ENCODE data around the gene OR51E2.
"Not testable (repeated sequence)": the region's sequence is repeated elsewhere in the genome, so short reads cannot be mapped to it uniquely, and the experiment has no call there.

Gene OR51E2, protein sequence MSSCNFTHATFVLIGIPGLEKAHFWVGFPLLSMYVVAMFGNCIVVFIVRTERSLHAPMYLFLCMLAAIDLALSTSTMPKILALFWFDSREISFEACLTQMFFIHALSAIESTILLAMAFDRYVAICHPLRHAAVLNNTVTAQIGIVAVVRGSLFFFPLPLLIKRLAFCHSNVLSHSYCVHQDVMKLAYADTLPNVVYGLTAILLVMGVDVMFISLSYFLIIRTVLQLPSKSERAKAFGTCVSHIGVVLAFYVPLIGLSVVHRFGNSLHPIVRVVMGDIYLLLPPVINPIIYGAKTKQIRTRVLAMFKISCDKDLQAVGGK

DNA sequence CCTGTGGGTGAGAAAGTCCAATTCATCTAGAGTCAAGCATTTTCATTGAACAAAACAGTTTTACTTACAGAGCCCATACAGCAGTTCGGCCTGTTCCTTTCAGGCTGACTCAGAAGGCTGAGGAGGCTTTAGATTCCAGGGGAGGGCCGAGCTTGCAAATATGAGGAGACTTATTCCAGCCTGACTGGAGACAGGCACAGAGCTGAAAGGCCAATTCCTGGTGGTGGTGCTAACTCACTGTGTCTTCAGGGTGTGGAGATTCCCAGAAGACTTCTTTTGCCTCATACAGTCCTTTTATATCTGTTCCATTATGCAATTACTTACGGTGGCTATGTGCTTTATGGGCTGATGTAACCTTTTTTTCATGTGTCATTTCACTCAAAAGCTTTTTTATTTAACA, at the start of gene OR51E2:
OR51E2 (minus strand) TSS at position 269 of the 400 bp plus-strand sequence. CDS start 15,142 bp downstream, outside the sequence.
- Histone ChIP-seq H3K27ac (ENCODE audit: low read depth, low read length) (no peak within 1 kb of the TSS), H3K4me1 (ENCODE audit: control insufficient read depth in 1 of 2, insufficient read depth in 2 of 2, low read length in 2 of 2) (no peaks in the 10 kb centered on the region), H3K27me3 (ENCODE audit: control insufficient read depth in 1 of 2, insufficient read depth in 2 of 2, low read length in 2 of 2) (no peaks in the 10 kb centered on the region), H3K36me3 (ENCODE audit: control insufficient read depth in 1 of 2, insufficient read depth in 2 of 2, low read length in 2 of 2) (no peaks in the 10 kb centered on the region), H3K4me3 (ENCODE audit: low read depth in 1 of 2, low read length in 2 of 2) (no peak within 1 kb of the TSS), H3K9me3 (ENCODE audit: control insufficient read depth in 1 of 2, low read length in 2 of 2) (no peaks in the 10 kb centered on the region), H3K9ac (ENCODE audit: low read depth in 1 of 2, low read length in 2 of 2) (no peak within 1 kb of the TSS)

DNA sequence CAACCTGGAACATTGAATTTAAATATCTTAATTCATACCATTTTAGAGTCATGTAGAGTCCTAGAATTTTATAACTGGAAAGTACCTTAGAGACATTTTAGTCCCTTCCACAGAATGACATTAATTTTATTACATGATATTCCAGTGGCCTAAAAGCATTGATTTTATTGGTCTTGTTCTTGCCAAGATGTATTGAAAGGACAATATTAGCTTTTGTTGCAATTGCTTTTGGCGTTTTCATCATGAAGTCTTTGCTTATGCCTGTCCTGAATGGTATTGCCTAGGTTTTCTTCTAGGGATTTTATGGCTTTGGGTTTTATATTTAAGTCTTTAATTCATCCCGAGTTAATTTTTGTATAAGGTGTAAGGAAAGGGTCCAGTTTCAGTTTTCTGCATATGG, 43.1 kb upstream of the OR51E2 start:
- no peak overlapping the region for H3K9ac ChIP-seq (ENCODE audit: low read depth in 1 of 2, low read length in 2 of 2)
- no peak overlapping the region for H3K4me3 ChIP-seq (ENCODE audit: low read depth in 1 of 2, low read length in 2 of 2)
- no peaks in the 10 kb centered on the region for H3K27me3 ChIP-seq (ENCODE audit: control insufficient read depth in 1 of 2, insufficient read depth in 2 of 2, low read length in 2 of 2)
- no peaks in the 10 kb centered on the region for H3K4me1 ChIP-seq (ENCODE audit: control insufficient read depth in 1 of 2, insufficient read depth in 2 of 2, low read length in 2 of 2)
- H3K36me3 ChIP-seq (ENCODE audit: control insufficient read depth in 1 of 2, insufficient read depth in 2 of 2, low read length in 2 of 2): no peaks in the 10 kb centered on the region
- no peak overlapping the region for H3K27ac ChIP-seq (ENCODE audit: low read depth, low read length)
- no peaks in the 10 kb centered on the region for H3K9me3 ChIP-seq (ENCODE audit: control insufficient read depth in 1 of 2, low read length in 2 of 2)

DNA sequence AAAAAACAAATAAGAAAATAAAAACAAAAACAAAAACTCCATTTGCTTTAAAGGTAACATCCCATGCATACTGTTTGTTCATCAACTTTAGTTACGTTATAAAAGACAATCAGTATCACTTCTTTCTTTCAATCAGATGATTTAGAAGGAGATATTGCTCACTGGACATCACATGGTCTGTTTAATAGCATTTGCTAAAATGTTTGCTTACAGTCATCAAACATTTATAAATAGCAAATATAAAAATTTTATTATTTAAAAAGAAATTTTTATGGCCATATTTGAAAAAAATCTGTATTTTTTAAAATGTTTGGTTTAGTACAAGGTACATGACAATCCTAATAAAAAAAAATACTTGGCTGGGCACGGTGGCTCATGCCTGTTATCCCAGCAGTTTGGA, 29.5 kb upstream of the OR51E2 start:
- H3K4me3 ChIP-seq (ENCODE audit: low read depth in 1 of 2, low read length in 2 of 2): no peak overlapping the region
- H3K9me3 ChIP-seq (ENCODE audit: control insufficient read depth in 1 of 2, low read length in 2 of 2): no peaks in the 10 kb centered on the region
- no peaks in the 10 kb centered on the region for H3K27me3 ChIP-seq (ENCODE audit: control insufficient read depth in 1 of 2, insufficient read depth in 2 of 2, low read length in 2 of 2)
- H3K9ac ChIP-seq (ENCODE audit: low read depth in 1 of 2, low read length in 2 of 2): no peak overlapping the region
- H3K27ac ChIP-seq (ENCODE audit: low read depth, low read length): no peak overlapping the region
- H3K4me1 ChIP-seq (ENCODE audit: control insufficient read depth in 1 of 2, insufficient read depth in 2 of 2, low read length in 2 of 2): no peaks in the 10 kb centered on the region
- no peaks in the 10 kb centered on the region for H3K36me3 ChIP-seq (ENCODE audit: control insufficient read depth in 1 of 2, insufficient read depth in 2 of 2, low read length in 2 of 2)

DNA sequence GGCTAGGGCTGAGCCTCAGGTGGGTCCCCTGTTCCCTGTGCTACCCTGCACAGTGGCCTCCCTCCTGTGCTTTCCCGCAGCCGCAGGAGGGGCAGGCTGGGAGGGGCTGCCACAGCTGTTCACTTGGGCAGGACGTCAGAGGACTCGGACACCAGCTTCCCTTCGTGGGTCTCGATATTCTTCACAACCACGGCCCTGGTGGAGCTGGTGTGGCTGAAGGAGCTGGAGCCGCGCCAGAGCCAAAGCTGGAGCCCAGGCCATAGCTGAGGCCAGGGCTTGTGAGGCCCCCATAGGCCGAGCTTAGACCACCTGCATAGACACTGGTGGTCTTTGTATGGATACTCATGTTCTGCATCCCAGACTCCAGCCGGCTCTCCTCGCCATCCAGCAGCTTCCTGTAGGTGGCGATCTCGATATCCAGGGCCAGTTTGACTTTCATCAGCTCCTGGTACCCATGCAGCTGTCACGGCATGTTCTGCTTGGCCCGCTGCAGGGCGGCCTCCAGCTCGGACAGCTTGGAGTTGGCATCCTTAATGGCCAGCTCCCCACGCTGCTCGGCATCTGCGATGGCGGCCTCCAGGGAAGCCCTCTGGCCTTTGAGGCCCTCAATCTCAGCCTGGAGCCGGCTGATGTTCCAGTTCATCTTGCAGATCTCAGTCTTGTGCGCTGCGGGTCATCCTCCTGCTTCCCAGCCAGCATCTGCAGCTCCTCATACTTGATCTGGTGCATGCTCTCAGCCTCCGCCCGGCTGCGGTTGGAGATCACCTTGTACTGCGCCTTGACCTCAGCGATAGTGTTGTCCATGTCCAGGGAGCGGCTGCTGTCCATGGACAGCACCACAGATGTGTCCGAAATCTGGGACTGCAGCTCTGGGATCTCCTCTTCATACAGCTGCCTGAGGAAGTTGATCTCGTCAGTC, 25.2 kb upstream of the OR51E2 start:
- H3K9me3 ChIP-seq (ENCODE audit: control insufficient read depth in 1 of 2, low read length in 2 of 2); H3K9ac ChIP-seq (ENCODE audit: low read depth in 1 of 2, low read length in 2 of 2); H3K27me3 ChIP-seq (ENCODE audit: control insufficient read depth in 1 of 2, insufficient read depth in 2 of 2, low read length in 2 of 2); H3K4me3 ChIP-seq (ENCODE audit: low read depth in 1 of 2, low read length in 2 of 2); H3K27ac ChIP-seq (ENCODE audit: low read depth, low read length); H3K36me3 ChIP-seq (ENCODE audit: control insufficient read depth in 1 of 2, insufficient read depth in 2 of 2, low read length in 2 of 2); H3K4me1 ChIP-seq (ENCODE audit: control insufficient read depth in 1 of 2, insufficient read depth in 2 of 2, low read length in 2 of 2): not testable (repeated sequence)

DNA sequence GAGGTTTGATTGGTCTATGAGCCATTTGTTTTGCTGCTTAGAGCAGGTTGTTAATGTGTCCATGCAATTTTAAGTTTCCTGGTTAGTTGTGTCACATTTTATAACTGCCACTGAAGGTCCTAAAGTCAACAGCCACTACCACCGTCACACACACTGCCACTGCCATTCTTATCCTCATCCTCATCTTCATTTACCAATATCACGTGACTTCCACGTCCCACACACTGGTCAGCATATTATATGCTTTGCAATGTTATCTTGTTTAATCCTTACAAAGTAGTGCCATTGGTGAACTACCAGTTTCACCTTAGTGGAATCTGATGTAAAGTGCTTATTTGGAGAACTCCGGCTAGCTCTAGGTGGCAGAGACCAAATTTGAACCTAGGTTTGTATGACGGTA, 16.6 kb upstream of the OR51E2 start:
- H3K36me3 ChIP-seq (ENCODE audit: control insufficient read depth in 1 of 2, insufficient read depth in 2 of 2, low read length in 2 of 2): no peaks in the 10 kb centered on the region
- no peaks in the 10 kb centered on the region for H3K4me1 ChIP-seq (ENCODE audit: control insufficient read depth in 1 of 2, insufficient read depth in 2 of 2, low read length in 2 of 2)
- no peak overlapping the region for H3K4me3 ChIP-seq (ENCODE audit: low read depth in 1 of 2, low read length in 2 of 2)
- no peaks in the 10 kb centered on the region for H3K9me3 ChIP-seq (ENCODE audit: control insufficient read depth in 1 of 2, low read length in 2 of 2)
- H3K27me3 ChIP-seq (ENCODE audit: control insufficient read depth in 1 of 2, insufficient read depth in 2 of 2, low read length in 2 of 2): no peaks in the 10 kb centered on the region
- no peak overlapping the region for H3K9ac ChIP-seq (ENCODE audit: low read depth in 1 of 2, low read length in 2 of 2)
- H3K27ac ChIP-seq (ENCODE audit: low read depth, low read length): no peak overlapping the region

DNA sequence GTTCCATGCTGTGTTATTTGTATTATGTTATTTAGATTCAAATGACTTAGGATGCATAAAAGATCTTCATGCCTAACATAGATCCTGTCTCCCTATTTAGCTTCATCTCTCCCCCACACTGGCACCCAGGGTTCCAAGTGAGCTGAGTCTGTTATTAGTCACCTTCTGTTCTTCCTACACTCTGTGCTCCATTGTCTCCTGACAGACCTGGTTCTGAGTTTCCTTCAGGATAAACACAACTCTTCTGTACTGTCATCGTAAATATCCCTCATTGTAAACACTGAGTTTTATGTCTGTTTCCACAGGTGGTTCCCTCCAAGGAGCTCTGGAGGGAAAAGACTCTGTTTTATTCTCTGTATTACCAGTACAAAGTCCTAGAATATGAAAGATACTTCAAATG, 15.6 kb upstream of the OR51E2 start:
- no peaks in the 10 kb centered on the region for H3K9me3 ChIP-seq (ENCODE audit: control insufficient read depth in 1 of 2, low read length in 2 of 2)
- no peaks in the 10 kb centered on the region for H3K27me3 ChIP-seq (ENCODE audit: control insufficient read depth in 1 of 2, insufficient read depth in 2 of 2, low read length in 2 of 2)
- no peak overlapping the region for H3K27ac ChIP-seq (ENCODE audit: low read depth, low read length)
- H3K4me3 ChIP-seq (ENCODE audit: low read depth in 1 of 2, low read length in 2 of 2): no peak overlapping the region
- no peaks in the 10 kb centered on the region for H3K4me1 ChIP-seq (ENCODE audit: control insufficient read depth in 1 of 2, insufficient read depth in 2 of 2, low read length in 2 of 2)
- H3K36me3 ChIP-seq (ENCODE audit: control insufficient read depth in 1 of 2, insufficient read depth in 2 of 2, low read length in 2 of 2): no peaks in the 10 kb centered on the region
- H3K9ac ChIP-seq (ENCODE audit: low read depth in 1 of 2, low read length in 2 of 2): no peak overlapping the region

DNA sequence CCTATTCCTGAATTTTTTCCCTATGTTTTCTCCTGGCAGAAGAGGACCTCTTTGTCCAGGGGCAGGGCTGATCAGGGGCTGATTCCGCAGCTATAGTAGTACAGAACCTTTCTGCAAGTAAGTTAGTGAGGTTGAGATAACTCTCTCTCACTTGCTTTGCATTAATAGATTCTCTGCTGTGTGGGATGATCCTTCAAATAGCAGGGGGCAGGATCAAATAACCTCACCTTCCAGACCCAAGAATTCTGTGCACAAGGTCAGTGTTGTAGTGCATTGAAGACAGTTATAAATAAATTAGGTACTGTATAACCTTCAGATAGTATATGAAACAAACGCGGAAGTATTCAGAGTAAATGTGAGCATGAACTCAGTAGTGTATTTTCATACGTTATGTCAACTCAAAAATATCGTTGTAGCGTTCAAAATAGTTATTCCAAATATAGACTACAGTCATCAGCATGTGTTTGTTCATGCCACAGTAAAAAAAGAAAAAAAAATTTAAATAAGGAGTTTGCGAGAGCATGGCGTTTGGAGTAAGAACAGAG, 7.2 kb upstream of the OR51E2 start:
- no peak overlapping the region for H3K9ac ChIP-seq (ENCODE audit: low read depth in 1 of 2, low read length in 2 of 2)

DNA sequence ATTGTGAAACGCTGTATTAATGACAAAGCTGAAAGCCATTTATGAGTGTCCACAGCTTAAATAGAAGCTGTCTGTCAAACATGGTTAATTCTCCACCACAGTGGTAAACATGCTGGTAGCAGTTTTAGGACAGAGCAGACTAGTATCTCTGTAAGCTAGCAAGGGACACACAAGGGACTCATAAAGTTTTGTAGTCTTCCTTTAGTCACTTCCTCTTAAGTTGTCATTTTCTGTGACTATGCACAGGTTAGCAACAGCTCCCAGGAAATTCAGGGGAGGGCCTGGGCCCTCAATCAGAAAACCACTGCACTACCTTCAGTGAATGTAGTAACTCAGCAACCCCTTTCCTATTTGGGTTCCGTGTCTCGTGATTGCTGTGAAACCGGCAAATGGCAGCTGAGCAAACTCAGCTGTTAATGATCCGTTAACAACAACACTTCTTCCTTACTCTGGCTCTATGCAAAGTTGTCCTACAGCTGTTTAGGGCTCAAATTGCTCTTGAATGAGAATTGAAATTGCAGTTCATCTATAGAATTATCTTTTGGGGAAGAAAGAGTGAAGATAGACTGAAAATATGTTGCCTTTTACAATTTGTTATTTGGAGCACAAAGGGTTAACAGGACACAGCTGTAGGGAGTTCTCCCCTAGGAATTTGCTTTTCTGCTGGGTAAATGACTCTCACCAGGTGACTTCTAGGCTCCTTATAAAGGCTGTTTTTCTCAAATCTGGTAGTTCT, 6.6 kb upstream of the OR51E2 start, which contains the start of gene MMP26:
MMP26 (plus strand) TSS at position 731 of the 736 bp plus-strand sequence.
- Histone ChIP-seq H3K36me3 (ENCODE audit: control insufficient read depth in 1 of 2, insufficient read depth in 2 of 2, low read length in 2 of 2) (no peaks in the 10 kb centered on the region), H3K4me3 (ENCODE audit: low read depth in 1 of 2, low read length in 2 of 2) (no peak within 1 kb of the TSS), H3K4me1 (ENCODE audit: control insufficient read depth in 1 of 2, insufficient read depth in 2 of 2, low read length in 2 of 2) (no peaks in the 10 kb centered on the region), H3K27ac (ENCODE audit: low read depth, low read length) (no peak within 1 kb of the TSS), H3K9ac (ENCODE audit: low read depth in 1 of 2, low read length in 2 of 2) (no peak within 1 kb of the TSS), H3K27me3 (ENCODE audit: control insufficient read depth in 1 of 2, insufficient read depth in 2 of 2, low read length in 2 of 2) (no peaks in the 10 kb centered on the region), H3K9me3 (ENCODE audit: control insufficient read depth in 1 of 2, low read length in 2 of 2) (no peaks in the 10 kb centered on the region)

More for the DNA sequence above, 7.2 kb upstream of the OR51E2 start:
- Histone ChIP-seq H3K9me3 (ENCODE audit: control insufficient read depth in 1 of 2, low read length in 2 of 2) (no peaks in the 10 kb centered on the region), H3K36me3 (ENCODE audit: control insufficient read depth in 1 of 2, insufficient read depth in 2 of 2, low read length in 2 of 2) (no peaks in the 10 kb centered on the region), H3K4me3 (ENCODE audit: low read depth in 1 of 2, low read length in 2 of 2) (no peak overlapping the region), H3K27me3 (ENCODE audit: control insufficient read depth in 1 of 2, insufficient read depth in 2 of 2, low read length in 2 of 2) (no peaks in the 10 kb centered on the region), H3K4me1 (ENCODE audit: control insufficient read depth in 1 of 2, insufficient read depth in 2 of 2, low read length in 2 of 2) (no peaks in the 10 kb centered on the region), H3K27ac (ENCODE audit: low read depth, low read length) (no peak overlapping the region)

DNA sequence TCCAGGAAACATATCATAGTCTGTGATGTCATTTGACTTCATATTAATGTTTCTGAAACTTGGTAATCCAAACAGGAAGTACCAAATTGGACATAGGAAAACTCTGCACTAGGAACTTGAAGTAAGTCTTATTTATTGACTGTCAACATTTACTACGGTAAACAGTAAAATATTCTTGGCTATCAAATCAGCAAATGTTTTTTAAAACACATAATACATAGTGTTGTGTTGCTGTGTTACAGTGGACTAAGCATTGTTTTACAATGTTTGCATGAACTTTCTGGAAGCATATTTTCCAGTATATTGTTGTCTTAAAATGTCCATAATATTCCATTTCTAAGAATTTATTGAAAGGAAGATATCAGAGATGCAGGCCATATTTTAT, 2.8 kb upstream of the OR51E2 start:
- no peaks in the 10 kb centered on the region for H3K4me1 ChIP-seq (ENCODE audit: control insufficient read depth in 1 of 2, insufficient read depth in 2 of 2, low read length in 2 of 2)
- no peaks in the 10 kb centered on the region for H3K36me3 ChIP-seq (ENCODE audit: control insufficient read depth in 1 of 2, insufficient read depth in 2 of 2, low read length in 2 of 2)
- H3K27me3 ChIP-seq (ENCODE audit: control insufficient read depth in 1 of 2, insufficient read depth in 2 of 2, low read length in 2 of 2): no peaks in the 10 kb centered on the region
- no peak overlapping the region for H3K9ac ChIP-seq (ENCODE audit: low read depth in 1 of 2, low read length in 2 of 2)
- no peak overlapping the region for H3K27ac ChIP-seq (ENCODE audit: low read depth, low read length)
- no peak overlapping the region for H3K4me3 ChIP-seq (ENCODE audit: low read depth in 1 of 2, low read length in 2 of 2)
- no peaks in the 10 kb centered on the region for H3K9me3 ChIP-seq (ENCODE audit: control insufficient read depth in 1 of 2, low read length in 2 of 2)

Measured in duodenal mucosa (tissue), 2 donors.